ENCODE measurements around the gene DDIAS. TPM values are rescaled to one million over a fixed set of nuclear protein-coding genes. Genes with fewer than 3 reads are reported as not detected.

Gene DDIAS
- total and polyA plus RNA-seq, 10 of the 15 experiments (the other 5 are each of a cell fraction or from before 2014, with no cell fraction given), result 6.9 to 27.8 (median 12.9) TPM

DNA sequence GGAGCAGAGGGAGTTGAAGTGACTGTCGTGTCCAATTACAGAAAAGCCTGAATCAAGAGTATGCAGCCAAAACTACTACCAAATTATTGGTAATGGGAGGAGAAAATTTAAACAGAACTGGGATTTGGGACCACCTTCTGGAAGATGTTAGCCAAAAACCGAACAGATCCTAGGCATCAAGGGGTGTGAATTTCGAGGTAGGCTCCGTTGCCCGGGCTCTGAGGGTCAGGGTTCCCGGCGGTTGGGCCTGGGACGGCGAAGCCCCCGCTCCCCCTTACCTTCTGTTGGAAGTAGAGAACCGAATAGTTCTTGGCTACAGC lies 1.6 kb upstream of the DDIAS start:
- Histone ChIP-seq H3K4me2 (ENCODE audit: control insufficient read depth, insufficient read depth) (peak overlapping the region; percentile 93), H3K4me1 (ENCODE audit: control insufficient read depth, insufficient read depth, low read length) (peaks cover 21% of the 10 kb centered on the region), H3K79me2 (ENCODE audit: control insufficient read depth, insufficient read depth, low read length) (peaks cover 31% of the 10 kb centered on the region), H3K4me3 (peak overlapping the region; percentile 82), H4K20me1 (ENCODE audit: control insufficient read depth, insufficient read depth) (no peaks in the 10 kb centered on the region), H3K9me3 (replicated peaks; ENCODE audit: control insufficient read depth, insufficient read depth, low read length) (peaks cover 3% of the 10 kb centered on the region; the same call in 1 of the 3 replicates), H2AFZ (ENCODE audit: control insufficient read depth, low read depth, low read length) (peak overlapping the region; percentile 99), H3K27me3 (replicated peaks in 1 of 2; ENCODE audit: control insufficient read depth in 2 of 2, insufficient read depth in 2 of 2, low read length in 1 of 2) (no peaks in the 10 kb centered on the region), H3K9ac (ENCODE audit: control insufficient read depth, insufficient read depth, low read length) (peak overlapping the region; percentile 85), H3K27ac (ENCODE audit: control insufficient read depth, insufficient read depth) (peak overlapping the region; percentile 84), H3K36me3 (ENCODE audit: control insufficient read depth in 2 of 2, insufficient read depth in 2 of 2, low read length in 1 of 2) (no peaks in the 10 kb centered on the region)
- BruUV-seq (replicated peaks), result TSS peak; percentile 66
- WGBS (ENCODE audit: insufficient coverage, insufficient replicate concordance, low lambda C conversion rate, missing lambda C conversion rate), result 1% methylated on average over 11 of the region's 11 CpGs
- ChIA-PET CTCF (interaction anchor here (0.6 to 7.0 kb wide), 9 partner anchors 10 to 382 kb away, joined by 3 to 72 read pairs (median 4); partner anchors contain the start of gene PCF11), RAD21 (ENCODE audit: unreplicated experiment) (interaction anchor here (0.6 to 3.5 kb wide), 15 partner anchors 8 to 386 kb away, joined by 3 to 33 read pairs (median 5); partner anchors contain the start of genes CCDC90B and PCF11), POLR2A (interaction anchor here (0.7 to 3.5 kb wide), 14 partner anchors 8 to 386 kb away, joined by 3 to 22 read pairs (median 5); partner anchors contain the start of genes CCDC90B, PCF11 and RAB30), SMC1A (ENCODE audit: uncharacterized antibody, unreplicated experiment) (interaction anchor here (0.7 to 6.3 kb wide), 16 partner anchors 10 to 350 kb away, joined by 3 to 57 read pairs (median 5); partner anchors contain the start of gene RAB30)
- TF ChIP-seq ZNF622 (IDR thresholded peaks at IDR 0.05) (no peak), NRF1 (conservative IDR thresholded peaks at IDR 0.05; ENCODE audit: low read depth, low read length) (0 out of 2 replicates have a peak, but pooled peaks have one; percentile 0)
- in situ Hi-C loops (cut with MboI) (loop anchor here (5.0 to 10.0 kb wide), 4 partner anchors 175 to 385 kb away; partner anchors contain the start of genes CCDC90B, PCF11 and RAB30), intact Hi-C loops (cut with micrococcal nuclease; ENCODE audit: unreplicated experiment) (loop anchor here (1.0 to 5.0 kb wide), 5 partner anchors 33 to 386 kb away; partner anchors contain the start of genes ANKRD42, CCDC90B, PCF11 and RAB30)
- FAIRE-seq (no peak), ATAC-seq (no peak), DNase-seq (ENCODE audit: low read depth, low spot score) (no peak)

DNA sequence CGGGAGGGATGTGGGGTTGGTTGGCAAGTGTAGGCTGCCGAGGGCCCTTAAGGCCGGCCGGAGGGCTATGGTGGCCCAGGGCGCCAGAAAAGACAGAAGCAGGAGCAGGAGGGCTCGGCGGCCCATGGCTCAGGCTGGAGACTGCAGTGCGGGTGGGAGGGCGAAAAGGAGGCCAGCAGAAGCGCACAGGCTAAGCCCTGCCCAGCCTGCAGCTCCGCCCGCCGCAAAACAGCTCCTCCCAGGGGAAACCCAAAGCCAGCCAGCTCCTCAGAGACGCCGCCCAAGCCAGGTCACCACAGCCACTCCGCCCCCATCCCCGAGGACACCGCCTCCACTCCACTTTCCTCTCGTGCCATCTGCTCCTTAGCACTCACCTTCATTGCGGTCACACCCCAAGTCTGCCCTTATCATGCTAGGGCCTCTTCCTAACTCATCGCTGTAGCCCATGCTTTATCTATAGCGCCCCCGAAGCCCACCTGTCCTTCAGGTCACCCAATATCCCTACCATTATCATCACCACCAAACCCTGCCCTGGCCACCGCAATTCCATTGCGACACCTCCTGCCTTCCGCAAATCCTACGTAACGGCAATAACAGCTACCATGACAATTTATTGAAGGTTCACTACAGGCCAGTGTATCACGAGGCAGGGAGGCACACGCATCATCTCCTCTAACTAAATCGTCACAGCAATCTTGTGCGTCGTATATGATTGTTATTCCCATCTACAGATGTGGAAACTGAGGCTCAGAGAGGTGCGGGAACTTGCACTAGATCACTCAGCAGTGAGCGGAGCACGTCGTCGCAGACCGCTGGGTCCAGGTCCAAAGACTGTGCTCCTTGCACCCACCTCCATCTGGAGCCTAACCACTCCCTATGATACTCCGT lies 1.0 kb upstream of the DDIAS start, which contains the start of gene PRCP:
Gene PRCP, minus strand, starts transcription at position 154 of the 888 bp plus-strand sequence. Its CDS starts 28 bp downstream, at position 126.
- in situ Hi-C loops (cut with MboI), result loop anchor here (5.0 to 10.0 kb wide), 4 partner anchors 174 to 384 kb away; partner anchors contain the start of genes CCDC90B, PCF11 and RAB30
- Histone ChIP-seq H3K9ac (ENCODE audit: control insufficient read depth, insufficient read depth, low read length) (peak within 1 kb of the TSS; percentile 85), H2AFZ (ENCODE audit: control insufficient read depth, low read depth, low read length) (peak within 1 kb of the TSS; percentile 99), H3K27ac (ENCODE audit: control insufficient read depth, insufficient read depth) (peak within 1 kb of the TSS; percentile 84), H3K9me3 (replicated peaks; ENCODE audit: control insufficient read depth, insufficient read depth, low read length) (peaks cover 2% of the 10 kb centered on the region; the same call in 1 of the 3 replicates), H4K20me1 (ENCODE audit: control insufficient read depth, insufficient read depth) (no peaks in the 10 kb centered on the region), H3K4me1 (ENCODE audit: control insufficient read depth, insufficient read depth, low read length) (peaks cover 15% of the 10 kb centered on the region), H3K4me3 (peak within 1 kb of the TSS; percentile 82), H3K36me3 (ENCODE audit: control insufficient read depth in 2 of 2, insufficient read depth in 2 of 2, low read length in 1 of 2) (no peaks in the 10 kb centered on the region), H3K27me3 (replicated peaks in 1 of 2; ENCODE audit: control insufficient read depth in 2 of 2, insufficient read depth in 2 of 2, low read length in 1 of 2) (no peaks in the 10 kb centered on the region), H3K4me2 (ENCODE audit: control insufficient read depth, insufficient read depth) (peak within 1 kb of the TSS; percentile 93), H3K79me2 (ENCODE audit: control insufficient read depth, insufficient read depth, low read length) (peaks cover 31% of the 10 kb centered on the region)
- RAD21 ChIA-PET (ENCODE audit: unreplicated experiment), result interaction anchor here (0.6 to 3.5 kb wide), 32 partner anchors 7 to 386 kb away, joined by 3 to 33 read pairs (median 4); partner anchors contain the start of genes CCDC90B and PCF11
- FAIRE-seq, result peak; percentile 81
- intact Hi-C loops (cut with micrococcal nuclease; ENCODE audit: unreplicated experiment), result loop anchor here (1.0 to 5.0 kb wide), 5 partner anchors 33 to 386 kb away; partner anchors contain the start of genes ANKRD42, CCDC90B, PCF11 and RAB30
- CTCF ChIA-PET, result interaction anchor here (0.6 to 7.0 kb wide), 23 partner anchors 11 to 917 kb away, joined by 3 to 72 read pairs (median 5); partner anchors contain the start of gene PCF11
- POLR2A ChIA-PET, result interaction anchor here (0.5 to 3.5 kb wide), 21 partner anchors 9 to 919 kb away, joined by 3 to 22 read pairs (median 4); partner anchors contain the start of genes CCDC90B, PCF11 and RAB30
- no TSS peak for BruUV-seq (replicated peaks)
- DNase-seq (ENCODE audit: low read depth, low spot score), result peak; percentile 84
- SMC1A ChIA-PET (ENCODE audit: uncharacterized antibody, unreplicated experiment), result interaction anchor here (0.7 to 6.3 kb wide), 40 partner anchors 9 to 392 kb away, joined by 3 to 57 read pairs (median 5); partner anchors contain the start of genes PCF11 and RAB30
- WGBS (ENCODE audit: insufficient coverage, insufficient replicate concordance, low lambda C conversion rate, missing lambda C conversion rate), result under 1% methylated on average over 40 of the region's 40 CpGs
- peak; percentile 88 for ATAC-seq
- peak; percentile 74 for TF ChIP-seq IKZF1 (conservative IDR thresholded peaks at IDR 0.05)
- no peak for TF ChIP-seq PRDM15 (CRISPR knock-in tag; IDR thresholded peaks at IDR 0.05)
- TF ChIP-seq CBFB (IDR thresholded peaks at IDR 0.05; ENCODE audit: low read depth), result no peak
- peak; percentile 84 for TF ChIP-seq POLR2A (IDR thresholded peaks at IDR 0.05; ENCODE audit: low read depth, low read length)
